HL-60 (cell line): ENCODE data around the gene COL28A1.

ENCODE experiments used
- CTCF ChIP-seq: IDR thresholded peaks from one replicate; pipeline ENCODE4 v1.5.1; 2011; ENCODE audit warnings: low read length, control low read depth, inconsistent platforms; ENCODE audit not compliant: insufficient read depth
- POLR2AphosphoS5 ChIP-seq: IDR thresholded peaks from 2 replicates; pipeline ENCODE4 v1.6.1; 2012; ENCODE audit warnings: low read depth
- REST ChIP-seq: IDR thresholded peaks from 2 replicates; pipeline ENCODE4 v1.6.1; 2012; ENCODE audit warnings: low read depth; ENCODE audit not compliant: insufficient replicate concordance

- no peak for TF ChIP-seq CTCF
- no peak for TF ChIP-seq REST
- TF ChIP-seq POLR2AphosphoS5 = no peak
These were observed 199.8 kb downstream of the COL28A1 start for GRCh38 chr7:7335909-7336308.
